Body of pancreas (tissue), 4 donors: ENCODE measurements around the gene TMPRSS2. TPM values are rescaled to one million over a fixed set of nuclear protein-coding genes. Genes with fewer than 3 reads are reported as not detected.
A peak's percentile ranks its signal among the peaks of the same experiment; 100 is the strongest.

ENCODE experiments used
- ATAC-seq: fragments of 150-250 bp; one replicate; pipeline ENCODE4 v1.9.1; 2016
- DNase-seq, 4 donors: peaks; one replicate each; pipeline ENCODE4 v3.0.0-alpha.2; 2019
- H3K27ac ChIP-seq, 4 donors: fragments of 200-600 bp; sonication (generic); 1 replicate in 3 of 4; 2 replicates in 1 of 4; pipeline versions ENCODE4 v1.5.1 to v1.6.1; 2016 to 2019; ENCODE audit warnings: mild to moderate bottlenecking in 1 of 4, mixed read lengths in 1 of 4, moderate library complexity in 1 of 4
- H3K27me3 ChIP-seq, 2 donors: fragments of 200-600 bp; sonication (generic); one replicate each; pipeline ENCODE4 v1.6.0; 2016; ENCODE audit warnings: mild to moderate bottlenecking in 1 of 2
- H3K36me3 ChIP-seq, 2 donors: fragments of 200-600 bp; sonication (generic); replicated peaks in 1 of 2; 2 replicates each; pipeline ENCODE4 v1.5.1; 2016; ENCODE audit warnings: low read depth in 2 of 2; ENCODE audit not compliant: insufficient read depth in 1 of 2
- H3K4me1 ChIP-seq: fragments of 200-600 bp; sonication (generic); one replicate; pipeline ENCODE4 v1.6.0; 2016
- H3K4me3 ChIP-seq, 2 donors: fragments of 200-600 bp; sonication (generic); 1 replicate in 1 of 2; 2 replicates in 1 of 2; pipeline ENCODE4 v1.5.1; 2016 to 2019
- H3K9me3 ChIP-seq, 3 donors: fragments of 200-600 bp; sonication (generic); 1 replicate in 2 of 3; 2 replicates in 1 of 3; pipeline ENCODE4 v1.5.1; 2016
- CTCF ChIP-seq, 7 experiments: fragments of 450-650 bp in 4 of 7; fragments of 200-600 bp in 3 of 7; sonication (generic) in 3 of 7; IDR thresholded peaks; one replicate each; pipeline ENCODE4 v1.5.1; 2016 to 2019; ENCODE audit warnings: antibody characterized with exemption in 7 of 7
- POLR2A ChIP-seq, 3 donors: fragments of 450-650 bp; IDR thresholded peaks; one replicate each; pipeline ENCODE4 v1.6.1; 2016; ENCODE audit warnings: antibody characterized with exemption in 3 of 3, mild to moderate bottlenecking in 2 of 3
- WGBS, 2 donors: methylation state at CpG; one replicate each; pipeline ENCODE4 v1.1.5; 2017; 5-methylcytosine and 5-hydroxymethylcytosine counted together
- intact Hi-C: fragments of 100-400 bp; cut with DNase I; formaldehyde crosslinking; loops from one replicate; pipeline ENCODE4 v1.15.1; 2023
- total RNA-seq, 2 donors: library from RNA; depleted of rRNA; stranded (reverse); fragments of >200 nt; gene quantifications; one replicate each; pipeline ENCODE4 v1.1.0, GENCODE V29; 2016

TMPRSS2 gene
- total RNA-seq, 2 donors from 2014 or later = 45.7 to 60.3 TPM

- Histone ChIP-seq H3K36me3 (peaks cover 0 to 13% of the 10 kb centered on the region in 2 donors), H3K4me1 (peaks cover 86% of the 10 kb centered on the region), H3K4me3 (no peak overlapping the region), H3K9me3 (no peaks in the 10 kb centered on the region), H3K27me3 (no peaks in the 10 kb centered on the region), H3K27ac (peak overlapping the region in 2 of 4 donors; percentile 15 to 18)
- intact Hi-C loops = no loop called here
- ATAC-seq = no peak
- WGBS, 2 donors = 52 to 53% methylated on average over 6 of the region's 6 CpGs
- no peak for TF ChIP-seq CTCF (IDR thresholded peaks at IDR 0.05)
- no peak for TF ChIP-seq POLR2A (IDR thresholded peaks at IDR 0.05)
- DNase-seq = no peak
Measured at GRCh38 chr21:41482301-41482700, 25.7 kb downstream of the TMPRSS2 start.

GRCh38 chr21:41481191-41481590 lies 26.8 kb downstream of the TMPRSS2 start:
- no peak for TF ChIP-seq CTCF (IDR thresholded peaks at IDR 0.05)
- no peak for TF ChIP-seq POLR2A (IDR thresholded peaks at IDR 0.05)
- H3K27me3 ChIP-seq = no peaks in the 10 kb centered on the region
- peaks cover 0 to 13% of the 10 kb centered on the region in 2 donors for H3K36me3 ChIP-seq
- intact Hi-C loops = no loop called here
- no peaks in the 10 kb centered on the region for H3K9me3 ChIP-seq
- DNase-seq (no peak), ATAC-seq (no peak)
- peaks cover 78% of the 10 kb centered on the region for H3K4me1 ChIP-seq
- WGBS, 2 donors = 82 to 83% methylated on average over 8 of the region's 8 CpGs
- H3K27ac ChIP-seq = peak overlapping the region in 2 of 4 donors; percentile 36 to 42
- H3K4me3 ChIP-seq = no peak overlapping the region

GRCh38 chr21:41480086-41480690 lies 27.8 kb downstream of the TMPRSS2 start:
- ATAC-seq (peak; percentile 47), DNase-seq (peak; percentile 70 to 84 (median 78))
- peaks cover 68% of the 10 kb centered on the region for H3K4me1 ChIP-seq
- WGBS, 2 donors = 63 to 64% methylated on average over 13 to 17 of the region's 17 CpGs
- TF ChIP-seq POLR2A (IDR thresholded peaks at IDR 0.05) (no peak), CTCF (IDR thresholded peaks at IDR 0.05) (peak in 1 of 7 experiments; percentile 10)
- H3K4me3 ChIP-seq = no peak overlapping the region
- peak overlapping the region in 3 of 4 donors; percentile 36 to 78 (median 64) for H3K27ac ChIP-seq
- intact Hi-C loops = no loop called here
- H3K9me3 ChIP-seq = no peaks in the 10 kb centered on the region
- no peaks in the 10 kb centered on the region for H3K27me3 ChIP-seq
- H3K36me3 ChIP-seq = peaks cover 0 to 15% of the 10 kb centered on the region in 2 donors

- no peak for ATAC-seq
- Histone ChIP-seq H3K27ac (peak overlapping the region in 3 of 4 donors; percentile 36 to 78 (median 64)), H3K36me3 (peaks cover 0 to 15% of the 10 kb centered on the region in 2 donors)
Measured at GRCh38 chr21:41479686-41480085, 28.3 kb downstream of the TMPRSS2 start.

More at GRCh38 chr21:41479686-41480085, 28.3 kb downstream of the TMPRSS2 start:
- WGBS, 2 donors = 68 to 71% methylated on average over 7 to 8 of the region's 8 CpGs
- Histone ChIP-seq H3K4me1 (peaks cover 63% of the 10 kb centered on the region), H3K4me3 (no peak overlapping the region), H3K9me3 (no peaks in the 10 kb centered on the region), H3K27me3 (no peaks in the 10 kb centered on the region)
- no peak for TF ChIP-seq CTCF (IDR thresholded peaks at IDR 0.05)
- TF ChIP-seq POLR2A (IDR thresholded peaks at IDR 0.05) = no peak
- DNase-seq = no peak
- intact Hi-C loops = no loop called here
